Pancreas (tissue), 10 donors: Measurements from ENCODE around the gene KREMEN1. TPM values are rescaled to one million over a fixed set of nuclear protein-coding genes. Genes with fewer than 3 reads are reported as not detected.

Source experiments
- ATAC-seq, 4 donors: fragments of 200-7000 bp; cut with Tn5 transposase; one replicate each; pipeline versions ENCODE4 v1.8.0 to v1.9.1; 2020; ENCODE audit warnings: mild to moderate bottlenecking in 4 of 4, moderate library complexity in 4 of 4
- DNase-seq, 6 donors: peaks; one replicate each; pipeline ENCODE4 v3.0.0-alpha.2; 2020
- FAIRE-seq: peaks from 2 replicates; lab custom pipeline; 2012; peaks lifted over from hg19 to GRCh38; lab: Jason Lieb, UNC
- H3K27ac ChIP-seq, 4 donors: fragments of 200-600 bp; sonication (generic); 1 replicate in 3 of 4; 2 replicates in 1 of 4; pipeline versions ENCODE4 v1.5.0 to v1.8.0; 2020
- H3K27me3 ChIP-seq, 4 donors: fragments of 200-600 bp; one replicate each; pipeline ENCODE4 v1.8.0; 2021
- H3K36me3 ChIP-seq, 3 donors: fragments of 200-600 bp; sonication (generic) in 1 of 3; one replicate each; pipeline versions ENCODE4 v1.5.0 to v1.8.0; 2020 to 2021
- H3K4me1 ChIP-seq, 3 donors: fragments of 200-600 bp; one replicate each; pipeline ENCODE4 v1.8.0; 2021
- H3K4me3 ChIP-seq, 4 donors: fragments of 200-600 bp; sonication (generic) in 2 of 4; one replicate each; pipeline versions ENCODE4 v1.5.0 to v1.8.0; 2020 to 2021
- H3K9me3 ChIP-seq, 4 donors: fragments of 200-600 bp; one replicate each; pipeline ENCODE4 v1.8.0; 2021
- WGBS, 2 donors: extraction: QIAGEN DNeasy Blood & Tissue Kit; methylation state at CpG; one replicate each; pipeline ENCODE4 v1.1.7; 2013; 5-methylcytosine and 5-hydroxymethylcytosine counted together
- intact Hi-C, 3 donors: fragments of 100-400 bp; cut with DNase I; formaldehyde crosslinking; loops; one replicate each; pipeline versions ENCODE4 v1.11.1 to v1.14.2; 2022
- polyA plus RNA-seq, 2 donors: library from polyadenylated mRNA; stranded (reverse); fragments of 200-250 nt; gene quantifications; one replicate each; pipeline ENCODE4 v1.2.3, GENCODE V29; 2013
- total RNA-seq, 6 donors: library from RNA; stranded (reverse); fragmentation: NEBNext Ultra II Directional in 4 of 6; extraction: Animal tissue kit (Norgen Biotek cat#: 25700) in 4 of 6; gene quantifications; one replicate each; pipeline versions ENCODE4 v1.2.1 to v1.2.4, GENCODE V29; 2021 to 2023
- TF ChIP-seq, protein P1 (sequence below), 4 donors: fragments of 200-600 bp; sonication (generic) in 3 of 4; IDR thresholded peaks; one replicate each; pipeline versions ENCODE4 v1.5.0 to v1.8.0; 2021; ENCODE audit warnings: antibody characterized with exemption in 4 of 4
- donor health status: healthy with polysubstance abuse.
- donor health status: DM: no; HTN: no; CAD: no; lungs with moderate emphysema.
- donor health status: DM: no; HTN: no; CAD: no.
- donor health status: control.
- donor health status: control.
- donor health status: Bipolar disorder and iron deficiency.
- donor health status: DM: yes; HTN: yes; CAD: no.
- donor health status: DM: no; HTN: no; CAD: no.
- donor health status: DM: no; HTN: no; CAD: no.
- donor health status: DM: yes; HTN: yes; CAD: no.

KREMEN1 gene
- total and polyA plus RNA-seq, 8 donors, result 3.3 to 8.7 (median 4.5) TPM

DNA sequence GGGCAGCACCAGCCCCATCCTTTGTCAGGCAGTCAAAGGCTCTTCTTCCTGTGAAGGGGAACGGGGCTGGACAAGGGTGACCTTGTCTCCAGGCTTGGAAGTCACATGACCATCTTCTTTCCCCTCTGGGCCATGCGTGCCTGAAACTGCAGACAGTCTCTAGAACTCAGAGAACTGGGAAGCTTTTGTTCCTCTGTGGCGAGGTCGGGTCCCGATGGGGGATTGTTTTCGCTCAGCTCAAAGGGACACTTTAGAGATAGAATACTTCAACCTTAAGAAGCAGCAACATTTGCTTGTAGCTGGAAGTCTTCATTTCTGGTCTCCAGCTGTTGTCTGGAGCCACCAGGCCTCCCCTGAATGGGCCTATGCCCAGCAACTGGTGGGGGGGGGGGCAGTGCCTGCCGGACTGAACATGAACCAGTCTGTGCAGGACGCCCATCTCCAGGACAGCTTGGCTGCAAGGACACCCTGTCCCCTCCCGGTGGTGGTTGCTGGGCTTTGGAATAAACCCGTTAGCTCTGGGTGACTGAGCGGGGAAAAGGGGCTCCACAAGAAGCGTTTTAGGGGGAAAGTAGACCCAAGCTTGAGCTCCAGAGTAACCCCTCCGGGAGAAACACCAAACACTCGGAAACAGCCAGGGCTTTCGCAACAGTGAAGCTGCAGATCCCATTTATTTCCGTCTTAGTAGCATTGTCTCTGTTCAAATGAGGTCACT, 77.2 kb downstream of the KREMEN1 start:
- FAIRE-seq (no peak), ATAC-seq (no peak), DNase-seq (peak in 1 of 6 donors; percentile 30)
- Histone ChIP-seq H3K4me1 (peaks cover 0 to 5% (median 5%) of the 10 kb centered on the region in 3 donors), H3K27me3 (no peaks in the 10 kb centered on the region), H3K9me3 (no peaks in the 10 kb centered on the region), H3K36me3 (no peaks in the 10 kb centered on the region), H3K27ac (no peak overlapping the region), H3K4me3 (no peak overlapping the region)
- TF ChIP-seq, protein P1, sequence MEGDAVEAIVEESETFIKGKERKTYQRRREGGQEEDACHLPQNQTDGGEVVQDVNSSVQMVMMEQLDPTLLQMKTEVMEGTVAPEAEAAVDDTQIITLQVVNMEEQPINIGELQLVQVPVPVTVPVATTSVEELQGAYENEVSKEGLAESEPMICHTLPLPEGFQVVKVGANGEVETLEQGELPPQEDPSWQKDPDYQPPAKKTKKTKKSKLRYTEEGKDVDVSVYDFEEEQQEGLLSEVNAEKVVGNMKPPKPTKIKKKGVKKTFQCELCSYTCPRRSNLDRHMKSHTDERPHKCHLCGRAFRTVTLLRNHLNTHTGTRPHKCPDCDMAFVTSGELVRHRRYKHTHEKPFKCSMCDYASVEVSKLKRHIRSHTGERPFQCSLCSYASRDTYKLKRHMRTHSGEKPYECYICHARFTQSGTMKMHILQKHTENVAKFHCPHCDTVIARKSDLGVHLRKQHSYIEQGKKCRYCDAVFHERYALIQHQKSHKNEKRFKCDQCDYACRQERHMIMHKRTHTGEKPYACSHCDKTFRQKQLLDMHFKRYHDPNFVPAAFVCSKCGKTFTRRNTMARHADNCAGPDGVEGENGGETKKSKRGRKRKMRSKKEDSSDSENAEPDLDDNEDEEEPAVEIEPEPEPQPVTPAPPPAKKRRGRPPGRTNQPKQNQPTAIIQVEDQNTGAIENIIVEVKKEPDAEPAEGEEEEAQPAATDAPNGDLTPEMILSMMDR (IDR thresholded peaks at IDR 0.05), result no peak
- WGBS, 2 donors, result 82 to 85% methylated on average over 16 of the region's 16 CpGs
- intact Hi-C loops, result loop anchor here in 2 of 3 donors (10.0 kb wide), 2 partner anchors 95 kb away; no protein-coding TSS in a partner anchor

DNA sequence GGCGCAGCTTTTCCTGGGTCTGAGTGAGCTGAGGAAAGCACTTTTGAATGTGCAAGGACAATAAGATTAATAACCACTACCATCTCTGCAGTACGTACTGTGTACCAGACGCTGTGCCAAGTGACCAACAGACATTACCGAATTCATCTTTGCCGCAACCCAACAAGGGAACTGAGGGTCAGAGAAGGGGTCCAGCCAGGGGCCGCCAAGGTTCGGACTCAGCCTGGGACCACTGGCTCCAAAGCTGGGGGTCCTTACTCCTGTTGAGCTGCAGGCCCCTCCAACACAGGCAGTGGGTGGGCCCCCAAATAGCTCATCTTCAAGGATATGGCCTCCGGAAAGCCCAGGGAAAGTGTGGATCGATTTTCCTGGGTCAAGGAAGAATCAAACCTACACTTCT, 77.9 kb downstream of the KREMEN1 start:
- Histone ChIP-seq H3K4me3 (no peak overlapping the region), H3K36me3 (no peaks in the 10 kb centered on the region), H3K27me3 (no peaks in the 10 kb centered on the region), H3K4me1 (peaks cover 0 to 5% (median 5%) of the 10 kb centered on the region in 3 donors), H3K27ac (no peak overlapping the region), H3K9me3 (no peaks in the 10 kb centered on the region)
- TF ChIP-seq, protein P1 (IDR thresholded peaks at IDR 0.05), result no peak
- 93 to 95% methylated on average over 9 of the region's 9 CpGs for WGBS, 2 donors
- intact Hi-C loops, result loop anchor here in 1 of 3 donors (10.0 kb wide), 1 partner anchor 94 kb away; no protein-coding TSS in a partner anchor
- DNase-seq (peak in 1 of 6 donors; percentile 18), ATAC-seq (no peak), FAIRE-seq (no peak)

DNA sequence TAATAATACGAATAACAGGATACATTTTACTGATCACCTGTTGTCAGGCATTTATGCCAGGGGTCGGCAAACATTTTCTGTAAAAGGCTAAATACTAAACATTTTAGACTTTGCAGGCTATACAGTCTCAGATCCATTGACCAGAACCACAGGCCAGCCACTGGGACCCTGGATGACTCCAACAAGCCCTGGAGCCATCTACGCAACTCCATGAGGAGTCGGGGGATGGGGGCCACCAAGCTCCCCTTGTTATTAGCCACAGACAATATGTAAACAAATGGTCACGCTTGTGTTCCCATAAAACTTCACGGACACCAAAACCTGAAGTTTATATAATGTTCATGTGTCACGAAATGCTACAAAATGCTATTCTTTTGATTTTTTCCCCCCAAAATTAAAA, 78.5 kb downstream of the KREMEN1 start:
- Histone ChIP-seq H3K36me3 (no peaks in the 10 kb centered on the region), H3K27me3 (no peaks in the 10 kb centered on the region), H3K4me3 (no peak overlapping the region), H3K27ac (no peak overlapping the region), H3K4me1 (peaks cover 0 to 5% (median 5%) of the 10 kb centered on the region in 3 donors), H3K9me3 (no peaks in the 10 kb centered on the region)
- no peak for FAIRE-seq
- WGBS, 2 donors, result 91 to 97% methylated on average over 7 of the region's 7 CpGs
- intact Hi-C loops, result loop anchor here in 1 of 3 donors (10.0 kb wide), 1 partner anchor 93 kb away; no protein-coding TSS in a partner anchor
- ATAC-seq, result no peak
- TF ChIP-seq, protein P1 (IDR thresholded peaks at IDR 0.05), result no peak
- peak in 1 of 6 donors; percentile 20 for DNase-seq

DNA sequence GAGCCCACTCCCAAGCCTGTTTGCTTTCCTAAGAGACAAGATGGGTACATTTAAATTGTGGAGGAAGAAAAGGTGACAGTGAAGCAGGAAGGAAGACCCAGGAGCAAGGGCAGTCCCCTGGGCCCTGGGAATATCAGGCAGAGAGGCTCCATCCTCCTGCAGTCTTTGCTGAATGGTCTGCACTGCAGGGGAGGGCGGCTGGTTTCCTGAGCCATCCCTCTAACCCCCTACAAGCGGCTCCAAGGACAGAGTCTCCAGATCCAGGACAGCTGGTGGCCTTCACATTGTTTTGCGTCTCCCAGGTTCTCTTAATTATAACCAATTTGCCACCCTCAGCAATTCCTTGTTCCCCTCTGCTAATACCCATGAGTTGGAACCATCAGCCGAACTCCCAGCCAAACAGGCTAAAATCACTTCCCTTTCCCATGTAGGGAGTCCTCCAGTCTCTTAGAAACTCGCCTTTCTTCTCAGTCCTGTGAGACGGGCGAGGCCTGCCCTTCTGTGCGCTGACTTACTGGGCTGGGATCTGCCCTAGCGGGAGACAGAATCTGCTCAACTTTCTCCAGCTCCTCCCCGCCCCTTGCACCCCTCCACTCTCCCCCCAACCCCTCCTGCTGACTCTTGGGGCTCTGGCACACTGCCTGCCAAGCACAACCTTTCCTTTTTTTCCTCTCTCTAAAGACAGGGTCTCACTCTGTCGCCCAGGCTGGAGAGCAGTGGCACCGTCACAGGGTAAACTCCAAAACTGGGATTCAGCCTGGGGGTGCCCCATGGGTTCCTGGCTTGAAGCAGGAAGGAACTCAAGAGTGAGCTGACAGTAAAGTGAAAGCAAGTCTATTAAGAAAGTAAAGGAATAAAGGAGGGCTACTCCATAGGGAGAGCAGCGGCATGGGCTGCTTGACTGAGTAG, 79.5 kb downstream of the KREMEN1 start:
- FAIRE-seq (no peak), DNase-seq (peak in 1 of 6 donors; percentile 46), ATAC-seq (peak in 2 of 4 donors; percentile 37 to 38)
- Histone ChIP-seq H3K4me3 (no peak overlapping the region), H3K36me3 (no peaks in the 10 kb centered on the region), H3K4me1 (peaks cover 0 to 5% (median 5%) of the 10 kb centered on the region in 3 donors), H3K9me3 (no peaks in the 10 kb centered on the region), H3K27me3 (no peaks in the 10 kb centered on the region), H3K27ac (peak overlapping the region in 1 of 4 donors; percentile 19)
- 77 to 81% methylated on average over 13 of the region's 13 CpGs for WGBS, 2 donors
- TF ChIP-seq, protein P1 (IDR thresholded peaks at IDR 0.05), result no peak
- intact Hi-C loops, result loop anchor here in 1 of 3 donors (10.0 kb wide), 1 partner anchor 93 kb away; no protein-coding TSS in a partner anchor
